ENCODE data around the gene CUL9.

CUL9 gene

GRCh38 chr6:43143235-43144128, 38.5 kb upstream of the CUL9 start:
- H3K4me3 ChIP-seq (ENCODE audit: low read depth in 1 of 2, low read length in 1 of 2) = no peak overlapping the region
- H3K4me1 ChIP-seq (ENCODE audit: control insufficient read depth in 1 of 2, insufficient read depth in 1 of 2, low read depth in 1 of 2, low read length in 1 of 2) = peaks cover 0 to 5% of the 10 kb centered on the region in 2 experiments
- peak; percentile 71 for TF ChIP-seq CTCF (IDR thresholded peaks at IDR 0.05)
- no peaks in the 10 kb centered on the region for H3K36me3 ChIP-seq
- no peaks in the 10 kb centered on the region for H3K27me3 ChIP-seq
- H3K27ac ChIP-seq = no peak overlapping the region
- H3K9me3 ChIP-seq = no peaks in the 10 kb centered on the region

GRCh38 chr6:43144879-43145278, 37.1 kb upstream of the CUL9 start:
- no peaks in the 10 kb centered on the region for H3K27me3 ChIP-seq
- no peaks in the 10 kb centered on the region for H3K9me3 ChIP-seq
- H3K36me3 ChIP-seq = no peaks in the 10 kb centered on the region
- no peak overlapping the region for H3K4me3 ChIP-seq (ENCODE audit: low read depth in 1 of 2, low read length in 1 of 2)
- H3K27ac ChIP-seq = no peak overlapping the region
- peaks cover 0 to 5% of the 10 kb centered on the region in 2 experiments for H3K4me1 ChIP-seq (ENCODE audit: control insufficient read depth in 1 of 2, insufficient read depth in 1 of 2, low read depth in 1 of 2, low read length in 1 of 2)
- no peak for TF ChIP-seq CTCF (IDR thresholded peaks at IDR 0.05)

- H3K27me3 ChIP-seq = no peaks in the 10 kb centered on the region
- peaks cover 0 to 5% of the 10 kb centered on the region in 2 experiments for H3K4me1 ChIP-seq (ENCODE audit: control insufficient read depth in 1 of 2, insufficient read depth in 1 of 2, low read depth in 1 of 2, low read length in 1 of 2)
- H3K4me3 ChIP-seq (ENCODE audit: low read depth in 1 of 2, low read length in 1 of 2) = no peak overlapping the region
- no peak overlapping the region for H3K27ac ChIP-seq
- H3K36me3 ChIP-seq = no peaks in the 10 kb centered on the region
- no peaks in the 10 kb centered on the region for H3K9me3 ChIP-seq
- no peak for TF ChIP-seq CTCF (IDR thresholded peaks at IDR 0.05)
These were observed 35.7 kb upstream of the CUL9 start for GRCh38 chr6:43146261-43146660.

- H3K4me3 ChIP-seq (ENCODE audit: low read depth in 1 of 2, low read length in 1 of 2) = no peak overlapping the region
- TF ChIP-seq CTCF (IDR thresholded peaks at IDR 0.05) = no peak
- no peaks in the 10 kb centered on the region for H3K9me3 ChIP-seq
- H3K36me3 ChIP-seq = no peaks in the 10 kb centered on the region
- no peaks in the 10 kb centered on the region for H3K27me3 ChIP-seq
- peaks cover 0 to 5% of the 10 kb centered on the region in 2 experiments for H3K4me1 ChIP-seq (ENCODE audit: control insufficient read depth in 1 of 2, insufficient read depth in 1 of 2, low read depth in 1 of 2, low read length in 1 of 2)
- no peak overlapping the region for H3K27ac ChIP-seq
These were observed 35.0 kb upstream of the CUL9 start for GRCh38 chr6:43146709-43147688.

- Histone ChIP-seq H3K4me1 (ENCODE audit: control insufficient read depth in 1 of 2, insufficient read depth in 1 of 2, low read depth in 1 of 2, low read length in 1 of 2) (peaks cover 0 to 5% of the 10 kb centered on the region in 2 experiments), H3K4me3 (ENCODE audit: low read depth in 1 of 2, low read length in 1 of 2) (no peak overlapping the region), H3K27ac (no peak overlapping the region), H3K27me3 (no peaks in the 10 kb centered on the region), H3K36me3 (no peaks in the 10 kb centered on the region), H3K9me3 (no peaks in the 10 kb centered on the region)
- TF ChIP-seq CTCF (IDR thresholded peaks at IDR 0.05) = no peak
These were observed 34.1 kb upstream of the CUL9 start for GRCh38 chr6:43147691-43148477.
